ENCODE results near the gene DNAJC27. TPM values are rescaled to one million over a fixed set of nuclear protein-coding genes. Genes with fewer than 3 reads are reported as not detected.

DNAJC27 gene
- total RNA-seq, 1 experiment from 2014 or later, result 2.0 TPM

- H4K20me1 ChIP-seq (ENCODE audit: low read length), result no peaks in the 10 kb centered on the region
- intact Hi-C loops (cut with micrococcal nuclease), result no loop called here
- H3K9me2 ChIP-seq (replicated peaks; ENCODE audit: low read length), result no peaks in the 10 kb centered on the region
- no peaks in the 10 kb centered on the region for H3K79me2 ChIP-seq (ENCODE audit: low read length)
- H3K27ac ChIP-seq (ENCODE audit: low read length), result no peak overlapping the region
- no peak for ATAC-seq
- no peaks in the 10 kb centered on the region for H3F3A ChIP-seq (ENCODE audit: low read length, unreplicated experiment)
- no peak for DNase-seq
- no peak for TF ChIP-seq EZH2phosphoT487 (IDR thresholded peaks at IDR 0.05; ENCODE audit: borderline replicate concordance, low read length)
- TF ChIP-seq EZH2 (IDR thresholded peaks at IDR 0.05; ENCODE audit: low read length, unreplicated experiment), result no peak
- TF ChIP-seq CTCF (conservative IDR thresholded peaks at IDR 0.05; ENCODE audit: low read depth, low read length), result no peak
- H3K9ac ChIP-seq (ENCODE audit: low read length), result no peak overlapping the region
- H3K36me3 ChIP-seq (ENCODE audit: low read depth, low read length), result no peaks in the 10 kb centered on the region
- CTCF ChIA-PET, result no interaction called here
- H2AFZ ChIP-seq (ENCODE audit: low read length), result no peak overlapping the region
- POLR2A ChIA-PET (ENCODE audit: unreplicated experiment), result no interaction called here
- H3K9me3 ChIP-seq (ENCODE audit: low read length), result no peaks in the 10 kb centered on the region
- no TSS peak for BruUV-seq (replicated peaks)
- no peak overlapping the region for H3K4me2 ChIP-seq (ENCODE audit: low read length)
- H3K27me3 ChIP-seq (ENCODE audit: low read length), result no peaks in the 10 kb centered on the region
- H3K4me3 ChIP-seq (ENCODE audit: low read length), result no peak overlapping the region
- peaks cover 14% of the 10 kb centered on the region for H3K4me1 ChIP-seq (ENCODE audit: insufficient read depth, low read length)
Observed at GRCh38 chr2:24994146-24994724, 22.5 kb upstream of the DNAJC27 start.

DNA sequence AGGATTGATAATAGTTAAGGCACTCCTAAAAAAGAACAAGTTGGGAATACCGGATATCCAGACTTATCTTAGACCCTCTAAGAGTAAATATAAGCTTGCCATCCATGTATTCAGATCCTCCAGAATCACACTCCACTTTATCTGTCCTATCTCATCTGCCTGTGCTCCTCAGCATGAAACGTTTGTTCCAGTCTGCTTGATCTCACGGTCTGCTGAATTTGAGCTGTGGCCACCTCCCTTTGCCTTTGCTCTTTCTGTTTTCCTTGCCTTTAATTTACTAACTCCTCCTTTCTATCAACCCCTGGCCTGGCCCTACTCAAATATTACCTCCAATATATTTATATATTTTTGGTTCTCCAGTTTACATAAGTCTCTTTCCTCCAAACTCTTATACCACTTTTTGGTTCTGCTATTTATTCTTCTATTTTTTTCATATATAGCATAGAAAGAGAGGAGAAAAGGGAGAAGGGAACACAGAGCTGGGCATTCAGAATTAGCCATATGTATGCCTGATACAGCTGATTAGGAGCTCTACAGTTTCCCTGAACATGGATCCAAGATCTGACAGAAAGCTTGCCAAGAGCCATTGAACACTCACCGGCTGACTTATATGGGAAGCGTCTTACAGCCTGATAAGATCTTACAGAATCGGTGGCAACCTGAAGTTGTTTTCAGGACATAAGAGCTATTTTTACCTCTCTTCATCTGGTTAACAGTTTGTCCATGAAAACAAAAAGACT, 21.8 kb upstream of the DNAJC27 start:
- H3K79me2 ChIP-seq (ENCODE audit: low read length), result no peaks in the 10 kb centered on the region
- no peak for TF ChIP-seq EZH2phosphoT487 (IDR thresholded peaks at IDR 0.05; ENCODE audit: borderline replicate concordance, low read length)
- TF ChIP-seq EZH2 (IDR thresholded peaks at IDR 0.05; ENCODE audit: low read length, unreplicated experiment), result no peak
- no peak for TF ChIP-seq CTCF (conservative IDR thresholded peaks at IDR 0.05; ENCODE audit: low read depth, low read length)
- ATAC-seq (no peak), DNase-seq (no peak)
- ChIA-PET CTCF (no interaction called here), POLR2A (ENCODE audit: unreplicated experiment) (no interaction called here)
- BruUV-seq (replicated peaks), result no TSS peak
- no peak overlapping the region for H3K4me3 ChIP-seq (ENCODE audit: low read length)
- no peak overlapping the region for H3K4me2 ChIP-seq (ENCODE audit: low read length)
- H2AFZ ChIP-seq (ENCODE audit: low read length), result no peak overlapping the region
- no peaks in the 10 kb centered on the region for H3K9me3 ChIP-seq (ENCODE audit: low read length)
- H3K36me3 ChIP-seq (ENCODE audit: low read depth, low read length), result no peaks in the 10 kb centered on the region
- no peaks in the 10 kb centered on the region for H3K9me2 ChIP-seq (replicated peaks; ENCODE audit: low read length)
- intact Hi-C loops (cut with micrococcal nuclease), result no loop called here
- peaks cover 14% of the 10 kb centered on the region for H3K4me1 ChIP-seq (ENCODE audit: insufficient read depth, low read length)
- H3F3A ChIP-seq (ENCODE audit: low read length, unreplicated experiment), result no peaks in the 10 kb centered on the region
- no peak overlapping the region for H3K27ac ChIP-seq (ENCODE audit: low read length)
- no peak overlapping the region for H3K9ac ChIP-seq (ENCODE audit: low read length)
- no peaks in the 10 kb centered on the region for H4K20me1 ChIP-seq (ENCODE audit: low read length)
- H3K27me3 ChIP-seq (ENCODE audit: low read length), result no peaks in the 10 kb centered on the region

GRCh38 chr2:24986372-24986771, 14.6 kb upstream of the DNAJC27 start:
- H3K9me3 ChIP-seq (ENCODE audit: low read length), result no peaks in the 10 kb centered on the region
- no peak overlapping the region for H3K4me2 ChIP-seq (ENCODE audit: low read length)
- H3K27me3 ChIP-seq (ENCODE audit: low read length), result no peaks in the 10 kb centered on the region
- no peak for TF ChIP-seq EZH2phosphoT487 (IDR thresholded peaks at IDR 0.05; ENCODE audit: borderline replicate concordance, low read length)
- H3K9me2 ChIP-seq (replicated peaks; ENCODE audit: low read length), result no peaks in the 10 kb centered on the region
- no peak overlapping the region for H3K27ac ChIP-seq (ENCODE audit: low read length)
- no peaks in the 10 kb centered on the region for H4K20me1 ChIP-seq (ENCODE audit: low read length)
- no peak overlapping the region for H3K4me3 ChIP-seq (ENCODE audit: low read length)
- H3K79me2 ChIP-seq (ENCODE audit: low read length), result no peaks in the 10 kb centered on the region
- DNase-seq, result no peak
- ChIA-PET CTCF (no interaction called here), POLR2A (ENCODE audit: unreplicated experiment) (interaction anchor here (0.5 kb wide), 1 partner anchor 55 kb away, joined by 3 read pairs; no protein-coding TSS in a partner anchor)
- no peaks in the 10 kb centered on the region for H3K4me1 ChIP-seq (ENCODE audit: insufficient read depth, low read length)
- BruUV-seq (replicated peaks), result no TSS peak
- ATAC-seq, result no peak
- H3K9ac ChIP-seq (ENCODE audit: low read length), result no peak overlapping the region
- no peaks in the 10 kb centered on the region for H3F3A ChIP-seq (ENCODE audit: low read length, unreplicated experiment)
- intact Hi-C loops (cut with micrococcal nuclease), result no loop called here
- no peaks in the 10 kb centered on the region for H3K36me3 ChIP-seq (ENCODE audit: low read depth, low read length)
- no peak overlapping the region for H2AFZ ChIP-seq (ENCODE audit: low read length)

Measured in PC-3 (cell line).